Measurements from ENCODE around the gene FBXL19. TPM values are rescaled to one million over a fixed set of nuclear protein-coding genes. Genes with fewer than 3 reads are reported as not detected.

The FBXL19 gene
- polyA plus RNA-seq, 3 donors, result 0.14 to 7.6 TPM; not detected in 1

DNA sequence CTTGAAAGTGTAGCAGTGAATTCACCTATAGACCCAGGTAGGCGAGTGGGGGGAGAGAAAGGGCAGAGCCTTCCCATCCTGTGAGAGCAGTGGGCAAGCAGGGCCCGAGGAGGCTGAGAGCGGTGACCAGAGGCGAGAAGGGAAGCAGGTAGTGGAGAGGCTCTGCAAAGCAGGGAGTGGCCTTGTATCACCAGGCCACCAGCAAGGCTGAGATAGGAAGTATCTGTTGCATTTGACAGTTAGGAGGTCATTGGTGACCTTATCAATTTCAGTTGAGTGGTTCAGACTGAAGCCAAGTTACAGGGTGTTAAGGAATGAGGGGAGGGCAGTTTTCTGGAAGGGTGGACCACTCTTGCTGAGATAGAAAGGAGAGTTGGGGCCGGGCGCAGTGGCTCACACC is 51.0 kb downstream of the FBXL19 start:
- H4K20me1 ChIP-seq (ENCODE audit: insufficient read depth, low read length), result peaks cover 7% of the 10 kb centered on the region
- Mint-ChIP-seq H3K27ac (peak overlapping the region in 2 of 7 donors; percentile 7 to 15), H3K9me3 (peaks cover 0 to 2% (median 0%) of the 10 kb centered on the region in 7 donors), H3K36me3 (peaks cover 80 to 98% of the 10 kb centered on the region in 2 donors), H3K4me3 (no peak overlapping the region), H3K4me1 (no peaks in the 10 kb centered on the region), H3K27me3 (ENCODE audit: low read depth in 3 of 3) (peaks cover 0 to 2% (median 0%) of the 10 kb centered on the region in 3 donors)
- no peak for DNase-seq
- H3K4me2 ChIP-seq (replicated peaks; ENCODE audit: extremely low read depth, low read length, poor library complexity, severe bottlenecking), result no peak overlapping the region
- H3K4me3 ChIP-seq (replicated peaks in 1 of 3; ENCODE audit: low read depth in 2 of 3, low read length in 3 of 3), result no peak overlapping the region
- no peak overlapping the region for H3K27ac ChIP-seq (ENCODE audit: low read depth in 1 of 2, low read length in 2 of 2)
- H2AFZ ChIP-seq (ENCODE audit: insufficient read depth, low read depth, low read length, poor library complexity, severe bottlenecking), result no peak overlapping the region
- no peaks in the 10 kb centered on the region for H3K9me3 ChIP-seq (replicated peaks in 1 of 2; ENCODE audit: control insufficient read depth in 1 of 2, insufficient read depth in 1 of 2, low read length in 2 of 2)
- peaks cover 78 to 83% of the 10 kb centered on the region in 2 donors for H3K36me3 ChIP-seq (replicated peaks in 1 of 2; ENCODE audit: control insufficient read depth in 1 of 2, insufficient read depth in 2 of 2, low read length in 2 of 2)
- no peaks in the 10 kb centered on the region for H3K27me3 ChIP-seq (ENCODE audit: control insufficient read depth in 2 of 2, insufficient read depth in 2 of 2, low read length in 2 of 2)
- WGBS (ENCODE audit: insufficient coverage), result 98% methylated on average over 4 of the region's 6 CpGs
- no peaks in the 10 kb centered on the region for H3K79me2 ChIP-seq (ENCODE audit: insufficient read depth, low read length)
- no peaks in the 10 kb centered on the region for H3K4me1 ChIP-seq (ENCODE audit: control insufficient read depth in 1 of 2, insufficient read depth in 2 of 2, low read length in 2 of 2)
- intact Hi-C loops (cut with micrococcal nuclease), result no loop called here
- H3K9ac ChIP-seq (ENCODE audit: insufficient read depth, low read length, poor library complexity, severe bottlenecking), result no peak overlapping the region
- TF ChIP-seq, protein P1, sequence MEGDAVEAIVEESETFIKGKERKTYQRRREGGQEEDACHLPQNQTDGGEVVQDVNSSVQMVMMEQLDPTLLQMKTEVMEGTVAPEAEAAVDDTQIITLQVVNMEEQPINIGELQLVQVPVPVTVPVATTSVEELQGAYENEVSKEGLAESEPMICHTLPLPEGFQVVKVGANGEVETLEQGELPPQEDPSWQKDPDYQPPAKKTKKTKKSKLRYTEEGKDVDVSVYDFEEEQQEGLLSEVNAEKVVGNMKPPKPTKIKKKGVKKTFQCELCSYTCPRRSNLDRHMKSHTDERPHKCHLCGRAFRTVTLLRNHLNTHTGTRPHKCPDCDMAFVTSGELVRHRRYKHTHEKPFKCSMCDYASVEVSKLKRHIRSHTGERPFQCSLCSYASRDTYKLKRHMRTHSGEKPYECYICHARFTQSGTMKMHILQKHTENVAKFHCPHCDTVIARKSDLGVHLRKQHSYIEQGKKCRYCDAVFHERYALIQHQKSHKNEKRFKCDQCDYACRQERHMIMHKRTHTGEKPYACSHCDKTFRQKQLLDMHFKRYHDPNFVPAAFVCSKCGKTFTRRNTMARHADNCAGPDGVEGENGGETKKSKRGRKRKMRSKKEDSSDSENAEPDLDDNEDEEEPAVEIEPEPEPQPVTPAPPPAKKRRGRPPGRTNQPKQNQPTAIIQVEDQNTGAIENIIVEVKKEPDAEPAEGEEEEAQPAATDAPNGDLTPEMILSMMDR (IDR thresholded peaks at IDR 0.05), result no peak

DNA sequence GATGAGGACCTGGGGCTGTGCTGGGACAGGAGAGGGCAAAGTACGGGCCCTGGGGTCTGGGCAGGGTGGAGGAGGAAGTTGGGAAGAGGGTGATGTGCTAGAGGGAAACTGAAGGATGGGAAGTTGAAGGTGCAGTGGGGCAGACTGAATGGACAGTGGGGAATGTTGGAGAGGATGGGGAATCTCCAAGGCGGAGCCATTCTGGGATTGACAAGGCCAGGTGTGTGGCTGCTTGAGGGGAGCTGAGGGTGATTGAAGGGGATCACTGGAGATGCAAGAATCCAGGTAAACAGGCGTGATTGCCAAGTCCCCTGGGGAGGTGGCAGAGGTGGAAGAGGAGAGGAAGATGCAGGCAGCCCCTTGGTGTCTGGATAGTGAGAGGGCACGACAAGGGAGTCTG is 53.1 kb downstream of the FBXL19 start:
- WGBS (ENCODE audit: insufficient coverage), result 93% methylated on average over 3 of the region's 4 CpGs
- Histone ChIP-seq H2AFZ (ENCODE audit: insufficient read depth, low read depth, low read length, poor library complexity, severe bottlenecking) (no peak overlapping the region), H3K4me1 (ENCODE audit: control insufficient read depth in 1 of 2, insufficient read depth in 2 of 2, low read length in 2 of 2) (no peaks in the 10 kb centered on the region), H3K4me2 (replicated peaks; ENCODE audit: extremely low read depth, low read length, poor library complexity, severe bottlenecking) (no peak overlapping the region), H3K27ac (ENCODE audit: low read depth in 1 of 2, low read length in 2 of 2) (no peak overlapping the region), H3K9me3 (replicated peaks in 1 of 2; ENCODE audit: control insufficient read depth in 1 of 2, insufficient read depth in 1 of 2, low read length in 2 of 2) (no peaks in the 10 kb centered on the region), H3K4me3 (replicated peaks in 1 of 3; ENCODE audit: low read depth in 2 of 3, low read length in 3 of 3) (no peak overlapping the region), H4K20me1 (ENCODE audit: insufficient read depth, low read length) (peaks cover 7% of the 10 kb centered on the region), H3K36me3 (replicated peaks in 1 of 2; ENCODE audit: control insufficient read depth in 1 of 2, insufficient read depth in 2 of 2, low read length in 2 of 2) (peaks cover 79 to 83% of the 10 kb centered on the region in 2 donors), H3K27me3 (ENCODE audit: control insufficient read depth in 2 of 2, insufficient read depth in 2 of 2, low read length in 2 of 2) (no peaks in the 10 kb centered on the region), H3K79me2 (ENCODE audit: insufficient read depth, low read length) (no peaks in the 10 kb centered on the region), H3K9ac (ENCODE audit: insufficient read depth, low read length, poor library complexity, severe bottlenecking) (no peak overlapping the region)
- intact Hi-C loops (cut with micrococcal nuclease), result no loop called here
- H3K4me1 Mint-ChIP-seq, result no peaks in the 10 kb centered on the region
- H3K4me3 Mint-ChIP-seq, result no peak overlapping the region
- peaks cover 0 to under 1% (median 0%) of the 10 kb centered on the region in 3 donors for H3K27me3 Mint-ChIP-seq (ENCODE audit: low read depth in 3 of 3)
- H3K36me3 Mint-ChIP-seq, result peaks cover 76 to 96% of the 10 kb centered on the region in 2 donors
- DNase-seq, result no peak
- H3K9me3 Mint-ChIP-seq, result peaks cover 0 to 2% (median 0%) of the 10 kb centered on the region in 7 donors
- TF ChIP-seq, protein P1 (IDR thresholded peaks at IDR 0.05), result no peak
- H3K27ac Mint-ChIP-seq, result peak overlapping the region in 2 of 7 donors; percentile 12 to 77
